ENCODE measurements around the gene EML5.

DNA sequence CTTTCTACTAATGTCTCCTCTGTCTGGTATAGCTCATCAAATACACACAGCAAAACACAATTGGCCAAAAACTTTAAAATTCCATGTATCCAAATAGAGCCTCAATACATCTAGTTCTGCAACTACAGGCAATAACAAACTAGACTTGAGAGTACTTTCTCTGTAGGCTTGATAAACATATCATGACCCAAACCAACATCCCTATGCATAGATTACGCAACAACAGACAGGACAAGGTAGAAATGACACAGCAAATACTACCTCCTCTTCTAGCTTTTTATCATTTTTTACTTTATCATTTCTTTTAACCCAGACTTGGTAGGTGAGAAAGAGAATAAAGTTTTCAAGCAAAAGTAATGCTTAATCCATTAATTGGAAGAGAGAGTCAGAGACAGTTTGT lies 41.8 kb downstream of the EML5 start:
- TF ChIP-seq EZH2 (IDR thresholded peaks at IDR 0.05), result no peak
- TF ChIP-seq POLR2AphosphoS5 (IDR thresholded peaks at IDR 0.05; ENCODE audit: borderline replicate concordance, low read depth, low read length), result no peak
